SK-N-SH (cell line): ENCODE data around the gene CHD9. TPM values are rescaled to one million over a fixed set of nuclear protein-coding genes. Genes with fewer than 3 reads are reported as not detected.

Experiments used
- CTCF ChIA-PET: fragments of 300-600, 350-600 bp; formaldehyde crosslinking; extraction: SDS; loops from one replicate; lab custom pipeline; 2021; lab: Yijun Ruan, JAX
- POLR2A ChIA-PET: fragments of 350-600 bp; sonication (Branson Sonifier 250); formaldehyde crosslinking; extraction: SDS; loops from one replicate; lab custom pipeline; 2020; ENCODE audit warnings: antibody characterized with exemption, inconsistent platforms; lab: Yijun Ruan, JAX
- DNase-seq: peaks from one replicate; pipeline ENCODE4 v3.0.0; 2012
- H2AFZ ChIP-seq: fragments of 200-600 bp; sonication (generic); 2 replicates; pipeline ENCODE4 v1.8.1; 2016; ENCODE audit warnings: antibody characterized with exemption, mild to moderate bottlenecking, low read depth
- H3F3A ChIP-seq: fragments of 200-600 bp; sonication (generic); replicated peaks from 2 replicates; pipeline ENCODE3; 2016; ENCODE audit warnings: antibody characterized with exemption, mild to moderate bottlenecking; ENCODE audit not compliant: insufficient read depth
- H3K27ac ChIP-seq, 2 experiments: fragments of 200-500 bp in 1 of 2; fragments of 200-600 bp in 1 of 2; sonication (Bioruptor generic) in 1 of 2; sonication (generic), shearing (Covaris generic) in 1 of 2; 2 replicates each; pipeline versions ENCODE4 v1.5.1 to v1.6.1; 2014 to 2016; ENCODE audit warnings: low read depth in 2 of 2, inconsistent platforms in 1 of 2, low read length in 1 of 2, mild to moderate bottlenecking in 1 of 2, mixed read lengths in 1 of 2
- H3K27me3 ChIP-seq: fragments of 200-600 bp; sonication (generic), shearing (Covaris generic); 2 replicates; pipeline ENCODE4 v1.6.1; 2016; ENCODE audit warnings: mixed run types; ENCODE audit not compliant: insufficient read depth
- H3K36me3 ChIP-seq, 2 experiments: fragments of 200-500 bp in 1 of 2; fragments of 200-600 bp in 1 of 2; sonication (Bioruptor generic) in 1 of 2; sonication (generic) in 1 of 2; replicated peaks in 1 of 2; 2 replicates each; pipeline versions ENCODE3 to v1.5.1; 2014 to 2016; ENCODE audit warnings: low read length in 1 of 2, mild to moderate bottlenecking in 1 of 2; ENCODE audit not compliant: insufficient read depth in 2 of 2, control insufficient read depth in 1 of 2
- H3K4me1 ChIP-seq, 2 experiments: fragments of 200-500 bp in 1 of 2; fragments of 200-600 bp in 1 of 2; sonication (Bioruptor generic) in 1 of 2; sonication (generic), shearing (Covaris generic) in 1 of 2; 2 replicates each; pipeline versions ENCODE4 v1.5.1 to v1.6.1; 2014 to 2016; ENCODE audit warnings: low read depth in 1 of 2, low read length in 1 of 2, mixed run types in 1 of 2; ENCODE audit not compliant: insufficient read depth in 2 of 2, control insufficient read depth in 1 of 2
- H3K4me2 ChIP-seq: fragments of 200-600 bp; sonication (generic), shearing (Covaris generic); 2 replicates; pipeline ENCODE4 v1.6.1; 2017; ENCODE audit warnings: mixed run types
- H3K4me3 ChIP-seq, 2 experiments: fragments of 200-500 bp in 1 of 2; fragments of 200-600 bp in 1 of 2; sonication (Bioruptor generic) in 1 of 2; sonication (generic), shearing (Covaris generic) in 1 of 2; 2 replicates each; pipeline versions ENCODE4 v1.5.1 to v1.8.1; 2014 to 2016; ENCODE audit warnings: low read depth in 2 of 2, inconsistent platforms in 1 of 2, low read length in 1 of 2, mild to moderate bottlenecking in 1 of 2, mixed read lengths in 1 of 2, moderate library complexity in 1 of 2
- H3K79me2 ChIP-seq: fragments of 200-600 bp; sonication (generic); 2 replicates; pipeline ENCODE4 v1.8.1; 2017; ENCODE audit warnings: mild to moderate bottlenecking; ENCODE audit not compliant: insufficient read depth
- H3K9ac ChIP-seq: fragments of 200-600 bp; sonication (generic); 2 replicates; pipeline ENCODE4 v1.6.1; 2017; ENCODE audit warnings: mixed run types
- H3K9me2 ChIP-seq: fragments of 200-600 bp; sonication (generic); 2 replicates; pipeline ENCODE4 v1.6.1; 2017; ENCODE audit warnings: mixed run types
- H3K9me3 ChIP-seq: fragments of 200-600 bp; sonication (generic); 2 replicates; pipeline ENCODE4 v1.6.1; 2017; ENCODE audit warnings: mixed run types, mild to moderate bottlenecking, moderate library complexity
- H4K20me1 ChIP-seq: fragments of 200-600 bp; sonication (generic); 2 replicates; pipeline ENCODE4 v1.6.1; 2017; ENCODE audit warnings: mild to moderate bottlenecking, mixed run types; ENCODE audit not compliant: insufficient read depth
- CHD2 ChIP-seq: fragments of 150-350 bp; IDR thresholded peaks from 2 replicates; pipeline ENCODE4 v1.6.1; 2018; ENCODE audit warnings: low read length; ENCODE audit not compliant: partially characterized antibody
- CTCF ChIP-seq: fragments of 200-600 bp; sonication (generic); IDR thresholded peaks from 2 replicates; pipeline ENCODE4 v1.6.1; 2017; ENCODE audit warnings: antibody characterized with exemption, mild to moderate bottlenecking, moderate library complexity
- ELF1 ChIP-seq: IDR thresholded peaks from 2 replicates; pipeline ENCODE4 v1.4.0; 2012
- EZH2phosphoT487 ChIP-seq: fragments of 200-600 bp; sonication (generic); IDR thresholded peaks from 2 replicates; pipeline ENCODE4 v1.6.1; 2017; ENCODE audit warnings: low read depth, mixed run types, mild to moderate bottlenecking, antibody characterized with exemption, moderate library complexity, borderline replicate concordance
- FOSL2 ChIP-seq: IDR thresholded peaks from 2 replicates; pipeline ENCODE4 v1.4.0; 2012; ENCODE audit warnings: low read depth, mild to moderate bottlenecking, moderate library complexity, borderline replicate concordance
- FOXM1 ChIP-seq: IDR thresholded peaks from 2 replicates; pipeline ENCODE4 v1.4.0; 2012; ENCODE audit warnings: low read depth, mild to moderate bottlenecking
- MXI1 ChIP-seq: IDR thresholded peaks from 2 replicates; pipeline ENCODE4 v1.6.1; 2012; ENCODE audit warnings: mild to moderate bottlenecking, low read depth, low read length, improper control_type of control experiment
- NFIC ChIP-seq: IDR thresholded peaks from 2 replicates; pipeline ENCODE4 v1.4.0; 2012; ENCODE audit warnings: borderline replicate concordance
- NRF1 ChIP-seq: IDR thresholded peaks from 2 replicates; pipeline ENCODE4 v1.6.1; 2012; ENCODE audit warnings: low read depth, mild to moderate bottlenecking, low read length
- PBX3 ChIP-seq: IDR thresholded peaks from 2 replicates; pipeline ENCODE4; 2012
- REST ChIP-seq: IDR thresholded peaks from 2 replicates; pipeline ENCODE4 v1.6.1; 2012; ENCODE audit warnings: mild to moderate bottlenecking, low read depth, low read length, moderate library complexity
- RFX5 ChIP-seq: IDR thresholded peaks from 2 replicates; pipeline ENCODE4 v1.6.1; 2012; ENCODE audit warnings: mild to moderate bottlenecking, improper control_type of control experiment, low read length
- SIN3A ChIP-seq: IDR thresholded peaks from 2 replicates; pipeline ENCODE4 v1.6.1; 2012; ENCODE audit warnings: low read depth, mild to moderate bottlenecking, low read length, moderate library complexity, borderline replicate concordance
- TEAD4 ChIP-seq: IDR thresholded peaks from 2 replicates; pipeline ENCODE4 v1.4.0; 2012; ENCODE audit warnings: mild to moderate bottlenecking, borderline replicate concordance; ENCODE audit not compliant: insufficient read depth
- WGBS: methylation state at CpG from one replicate; pipeline ENCODE4 v1.1.6; 2017; ENCODE audit warnings: low lambda C conversion rate; 5-methylcytosine and 5-hydroxymethylcytosine counted together
- polyA plus RNA-seq, 3 experiments: library from polyadenylated mRNA; depleted of rRNA; stranded (reverse); fragments of >200 nt; gene quantifications; 2 replicates each; pipeline ENCODE4 v1.2.3, GENCODE V29; 2012

The CHD9 gene
- polyA plus RNA-seq, 1 of the 3 experiments (the other 2 are of a cell fraction): 6.2 TPM

GRCh38 chr16:53168744-53169143 lies 114.0 kb downstream of the CHD9 start:
- peaks cover 9% of the 10 kb centered on the region for H3F3A ChIP-seq
- H3K9me2 ChIP-seq: no peaks in the 10 kb centered on the region
- H3K27ac ChIP-seq: no peak overlapping the region
- no peaks in the 10 kb centered on the region for H3K9me3 ChIP-seq
- H3K9ac ChIP-seq: no peak overlapping the region
- H3K4me2 ChIP-seq: no peak overlapping the region
- H2AFZ ChIP-seq: no peak overlapping the region
- TF ChIP-seq PBX3: no peak
- no peak for TF ChIP-seq ELF1
- no peak for TF ChIP-seq NFIC
- no peak for TF ChIP-seq EZH2phosphoT487
- TF ChIP-seq TEAD4: no peak
- no peak for TF ChIP-seq MXI1
- no peak for TF ChIP-seq FOXM1
- no peak for TF ChIP-seq FOSL2
- no peak for TF ChIP-seq REST
- TF ChIP-seq CHD2: no peak
- TF ChIP-seq CTCF: no peak
- TF ChIP-seq SIN3A: no peak
- no peak for TF ChIP-seq NRF1
- TF ChIP-seq RFX5: no peak
- H3K27me3 ChIP-seq: no peaks in the 10 kb centered on the region
- H4K20me1 ChIP-seq: peaks cover 32% of the 10 kb centered on the region; the same call in 1 of the 2 replicates
- WGBS: 95% methylated on average over 6 of the region's 6 CpGs
- peaks cover 89% of the 10 kb centered on the region for H3K79me2 ChIP-seq
- POLR2A ChIA-PET: no interaction called here
- no peak for DNase-seq
- H3K4me3 ChIP-seq: no peak overlapping the region
- H3K4me1 ChIP-seq: peaks cover 0 to 22% of the 10 kb centered on the region in 2 experiments; a peak in 2 of 4 replicates
- CTCF ChIA-PET: interaction anchor here (0.7 to 4.3 kb wide), 3 partner anchors 14 to 288 kb away, joined by 3 to 17 read pairs (median 3); partner anchors contain the start of gene CHD9
- H3K36me3 ChIP-seq: peaks cover 0 to 8% of the 10 kb centered on the region in 2 experiments
